22Rv1 (cell line): ENCODE measurements around the gene ZYX.

Experiments used
- CTCF ChIP-seq: fragments of 450-650 bp; IDR thresholded peaks from 2 replicates; pipeline ENCODE4 v1.5.1; 2017; ENCODE audit warnings: mild to moderate bottlenecking
- ZFX ChIP-seq: fragments of 450-650 bp; IDR thresholded peaks from 2 replicates; pipeline ENCODE4 v1.6.1; 2017; ENCODE audit warnings: antibody characterized with exemption, borderline replicate concordance

DNA sequence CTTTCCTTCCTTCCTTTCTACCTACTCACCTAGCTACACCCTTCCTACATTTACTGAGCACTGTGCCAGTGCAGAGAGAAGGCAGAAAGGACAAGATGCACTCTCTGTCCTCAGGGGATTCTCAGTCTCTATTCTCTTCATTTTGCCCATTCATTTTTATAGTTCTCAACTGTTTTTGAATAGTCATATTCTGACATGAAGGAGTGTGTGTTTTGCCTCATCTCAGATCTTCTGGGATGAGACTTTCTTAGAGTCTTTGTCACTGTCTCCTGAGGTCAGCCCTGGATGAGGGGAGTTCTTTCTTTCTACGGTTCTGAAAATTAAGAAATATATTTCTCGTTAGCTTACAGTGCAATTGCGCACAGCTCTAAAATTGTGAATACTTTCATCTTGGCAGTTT lies 43.9 kb upstream of the ZYX start:
- TF ChIP-seq ZFX (no peak), CTCF (no peak)
